ENCODE measurements around the gene ANKIB1. TPM values are rescaled to one million over a fixed set of nuclear protein-coding genes. Genes with fewer than 3 reads are reported as not detected.

ANKIB1 gene
- total and polyA plus RNA-seq, 4 donors, result 3.9 to 14.8 (median 8.4) TPM

DNA sequence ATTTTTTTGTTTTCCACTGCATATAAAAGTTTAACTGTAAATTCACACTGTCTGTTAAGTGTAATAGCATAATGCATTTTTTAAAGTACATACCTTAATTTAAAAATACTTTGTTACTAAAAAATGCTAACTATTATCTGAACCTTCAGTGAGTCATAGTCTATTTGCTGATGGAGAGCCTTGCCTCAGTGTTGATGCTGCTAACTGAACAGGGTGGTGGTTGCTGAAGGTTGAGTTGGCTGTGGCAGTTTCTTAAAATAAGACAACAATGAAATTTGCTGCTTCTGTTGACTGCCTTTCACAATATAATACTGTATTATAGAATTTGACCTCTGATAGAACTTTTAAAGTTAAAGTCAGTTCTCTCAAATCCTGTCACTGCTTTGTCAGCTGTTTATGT, 129.2 kb downstream of the ANKIB1 start:
- Histone ChIP-seq H3K4me3 (ENCODE audit: low read depth in 1 of 3, low read length in 3 of 3) (no peak overlapping the region), H3K9ac (ENCODE audit: low read depth in 1 of 2, low read length in 2 of 2) (no peak overlapping the region), H3K27ac (ENCODE audit: low read depth in 1 of 2, low read length in 2 of 2) (no peak overlapping the region), H3K9me3 (ENCODE audit: control insufficient read depth in 4 of 4, low read length in 3 of 4) (no peaks in the 10 kb centered on the region), H3K27me3 (ENCODE audit: control insufficient read depth in 4 of 4, insufficient read depth in 4 of 4, low read length in 3 of 4) (no peaks in the 10 kb centered on the region), H3K36me3 (ENCODE audit: control insufficient read depth in 4 of 4, insufficient read depth in 3 of 4, low read depth in 1 of 4, low read length in 3 of 4) (peaks cover 0 to 10% (median 4%) of the 10 kb centered on the region in 4 donors), H3K4me1 (ENCODE audit: control insufficient read depth in 4 of 4, insufficient read depth in 4 of 4, low read length in 3 of 4) (peaks cover 0 to 1% (median 0%) of the 10 kb centered on the region in 4 donors)
- TF ChIP-seq SP1 (IDR thresholded peaks at IDR 0.05) (no peak), GABPA (IDR thresholded peaks at IDR 0.05 in 1 of 2, conservative IDR thresholded peaks at IDR 0.05 in 1 of 2) (no peak), TAF1 (conservative IDR thresholded peaks at IDR 0.05) (no peak), FOXA1 (IDR thresholded peaks at IDR 0.05) (no peak), EGR1 (IDR thresholded peaks at IDR 0.05; ENCODE audit: low read depth in 2 of 2) (no peak), HNF4A (conservative IDR thresholded peaks at IDR 0.05) (no peak), YY1 (IDR thresholded peaks at IDR 0.05) (no peak), JUND (IDR thresholded peaks at IDR 0.05) (no peak), RXRA (IDR thresholded peaks at IDR 0.05) (no peak), FOXA2 (IDR thresholded peaks at IDR 0.05) (no peak), HNF4G (IDR thresholded peaks at IDR 0.05) (no peak), RAD21 (IDR thresholded peaks at IDR 0.05) (no peak), NR2F2 (IDR thresholded peaks at IDR 0.05) (no peak)
- TF ChIP-seq, protein P1, sequence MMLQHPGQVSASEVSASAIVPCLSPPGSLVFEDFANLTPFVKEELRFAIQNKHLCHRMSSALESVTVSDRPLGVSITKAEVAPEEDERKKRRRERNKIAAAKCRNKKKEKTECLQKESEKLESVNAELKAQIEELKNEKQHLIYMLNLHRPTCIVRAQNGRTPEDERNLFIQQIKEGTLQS (IDR thresholded peaks at IDR 0.05), result no peak
- TF ChIP-seq, protein P2, sequence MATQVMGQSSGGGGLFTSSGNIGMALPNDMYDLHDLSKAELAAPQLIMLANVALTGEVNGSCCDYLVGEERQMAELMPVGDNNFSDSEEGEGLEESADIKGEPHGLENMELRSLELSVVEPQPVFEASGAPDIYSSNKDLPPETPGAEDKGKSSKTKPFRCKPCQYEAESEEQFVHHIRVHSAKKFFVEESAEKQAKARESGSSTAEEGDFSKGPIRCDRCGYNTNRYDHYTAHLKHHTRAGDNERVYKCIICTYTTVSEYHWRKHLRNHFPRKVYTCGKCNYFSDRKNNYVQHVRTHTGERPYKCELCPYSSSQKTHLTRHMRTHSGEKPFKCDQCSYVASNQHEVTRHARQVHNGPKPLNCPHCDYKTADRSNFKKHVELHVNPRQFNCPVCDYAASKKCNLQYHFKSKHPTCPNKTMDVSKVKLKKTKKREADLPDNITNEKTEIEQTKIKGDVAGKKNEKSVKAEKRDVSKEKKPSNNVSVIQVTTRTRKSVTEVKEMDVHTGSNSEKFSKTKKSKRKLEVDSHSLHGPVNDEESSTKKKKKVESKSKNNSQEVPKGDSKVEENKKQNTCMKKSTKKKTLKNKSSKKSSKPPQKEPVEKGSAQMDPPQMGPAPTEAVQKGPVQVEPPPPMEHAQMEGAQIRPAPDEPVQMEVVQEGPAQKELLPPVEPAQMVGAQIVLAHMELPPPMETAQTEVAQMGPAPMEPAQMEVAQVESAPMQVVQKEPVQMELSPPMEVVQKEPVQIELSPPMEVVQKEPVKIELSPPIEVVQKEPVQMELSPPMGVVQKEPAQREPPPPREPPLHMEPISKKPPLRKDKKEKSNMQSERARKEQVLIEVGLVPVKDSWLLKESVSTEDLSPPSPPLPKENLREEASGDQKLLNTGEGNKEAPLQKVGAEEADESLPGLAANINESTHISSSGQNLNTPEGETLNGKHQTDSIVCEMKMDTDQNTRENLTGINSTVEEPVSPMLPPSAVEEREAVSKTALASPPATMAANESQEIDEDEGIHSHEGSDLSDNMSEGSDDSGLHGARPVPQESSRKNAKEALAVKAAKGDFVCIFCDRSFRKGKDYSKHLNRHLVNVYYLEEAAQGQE (IDR thresholded peaks at IDR 0.05), result no peak
- TF ChIP-seq, protein P3, sequence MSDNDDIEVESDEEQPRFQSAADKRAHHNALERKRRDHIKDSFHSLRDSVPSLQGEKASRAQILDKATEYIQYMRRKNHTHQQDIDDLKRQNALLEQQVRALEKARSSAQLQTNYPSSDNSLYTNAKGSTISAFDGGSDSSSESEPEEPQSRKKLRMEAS (IDR thresholded peaks at IDR 0.05), result no peak
- TF ChIP-seq, protein P4, sequence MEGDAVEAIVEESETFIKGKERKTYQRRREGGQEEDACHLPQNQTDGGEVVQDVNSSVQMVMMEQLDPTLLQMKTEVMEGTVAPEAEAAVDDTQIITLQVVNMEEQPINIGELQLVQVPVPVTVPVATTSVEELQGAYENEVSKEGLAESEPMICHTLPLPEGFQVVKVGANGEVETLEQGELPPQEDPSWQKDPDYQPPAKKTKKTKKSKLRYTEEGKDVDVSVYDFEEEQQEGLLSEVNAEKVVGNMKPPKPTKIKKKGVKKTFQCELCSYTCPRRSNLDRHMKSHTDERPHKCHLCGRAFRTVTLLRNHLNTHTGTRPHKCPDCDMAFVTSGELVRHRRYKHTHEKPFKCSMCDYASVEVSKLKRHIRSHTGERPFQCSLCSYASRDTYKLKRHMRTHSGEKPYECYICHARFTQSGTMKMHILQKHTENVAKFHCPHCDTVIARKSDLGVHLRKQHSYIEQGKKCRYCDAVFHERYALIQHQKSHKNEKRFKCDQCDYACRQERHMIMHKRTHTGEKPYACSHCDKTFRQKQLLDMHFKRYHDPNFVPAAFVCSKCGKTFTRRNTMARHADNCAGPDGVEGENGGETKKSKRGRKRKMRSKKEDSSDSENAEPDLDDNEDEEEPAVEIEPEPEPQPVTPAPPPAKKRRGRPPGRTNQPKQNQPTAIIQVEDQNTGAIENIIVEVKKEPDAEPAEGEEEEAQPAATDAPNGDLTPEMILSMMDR (IDR thresholded peaks at IDR 0.05; ENCODE audit: low read depth, low read length, missing input control), result no peak
- TF ChIP-seq, protein P5, sequence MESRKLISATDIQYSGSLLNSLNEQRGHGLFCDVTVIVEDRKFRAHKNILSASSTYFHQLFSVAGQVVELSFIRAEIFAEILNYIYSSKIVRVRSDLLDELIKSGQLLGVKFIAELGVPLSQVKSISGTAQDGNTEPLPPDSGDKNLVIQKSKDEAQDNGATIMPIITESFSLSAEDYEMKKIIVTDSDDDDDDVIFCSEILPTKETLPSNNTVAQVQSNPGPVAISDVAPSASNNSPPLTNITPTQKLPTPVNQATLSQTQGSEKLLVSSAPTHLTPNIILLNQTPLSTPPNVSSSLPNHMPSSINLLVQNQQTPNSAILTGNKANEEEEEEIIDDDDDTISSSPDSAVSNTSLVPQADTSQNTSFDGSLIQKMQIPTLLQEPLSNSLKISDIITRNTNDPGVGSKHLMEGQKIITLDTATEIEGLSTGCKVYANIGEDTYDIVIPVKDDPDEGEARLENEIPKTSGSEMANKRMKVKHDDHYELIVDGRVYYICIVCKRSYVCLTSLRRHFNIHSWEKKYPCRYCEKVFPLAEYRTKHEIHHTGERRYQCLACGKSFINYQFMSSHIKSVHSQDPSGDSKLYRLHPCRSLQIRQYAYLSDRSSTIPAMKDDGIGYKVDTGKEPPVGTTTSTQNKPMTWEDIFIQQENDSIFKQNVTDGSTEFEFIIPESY (IDR thresholded peaks at IDR 0.05), result no peak
- no peak for DNase-seq (ENCODE audit: low spot score)
